ENCODE data around the gene ZNF766. TPM values are rescaled to one million over a fixed set of nuclear protein-coding genes. Genes with fewer than 3 reads are reported as not detected.

The ZNF766 gene
- polyA plus RNA-seq, 1 experiment = 14.0 TPM

DNA sequence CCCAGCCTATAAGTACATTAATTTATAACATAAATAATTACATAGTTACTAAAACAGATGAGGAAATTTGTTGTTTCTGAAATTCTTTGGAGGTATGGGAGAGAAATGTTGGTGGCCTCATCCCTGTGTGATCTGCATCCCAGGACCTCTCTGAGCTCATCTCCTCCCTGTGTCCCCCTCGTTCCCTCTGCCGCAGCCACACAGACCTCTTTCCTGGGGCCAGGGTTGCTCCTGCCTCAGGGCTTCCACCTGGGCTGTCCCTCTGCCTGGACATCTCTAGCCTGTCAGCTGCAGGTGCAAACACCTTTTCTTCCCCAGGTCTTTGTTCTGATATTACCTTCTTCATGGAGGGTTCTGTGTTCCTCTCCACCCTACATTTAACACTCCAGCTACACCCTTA is 3.9 kb downstream of the ZNF766 start:
- POLR2A ChIA-PET = no interaction called here
- Histone ChIP-seq H3K9me3 (ENCODE audit: control insufficient read depth, insufficient read depth, low read length) (peaks cover 39% of the 10 kb centered on the region), H3K4me3 (ENCODE audit: low read depth, low read length) (no peak overlapping the region), H3K27ac (ENCODE audit: low read depth, low read length) (no peak overlapping the region), H3K27me3 (ENCODE audit: control insufficient read depth, insufficient read depth, low read length) (no peaks in the 10 kb centered on the region)
- DNase-seq (ENCODE audit: low read depth, low spot score) = no peak
- CTCF ChIA-PET = no interaction called here
- no peak for TF ChIP-seq CTCF (IDR thresholded peaks at IDR 0.05; ENCODE audit: low read depth, low read length)

DNA sequence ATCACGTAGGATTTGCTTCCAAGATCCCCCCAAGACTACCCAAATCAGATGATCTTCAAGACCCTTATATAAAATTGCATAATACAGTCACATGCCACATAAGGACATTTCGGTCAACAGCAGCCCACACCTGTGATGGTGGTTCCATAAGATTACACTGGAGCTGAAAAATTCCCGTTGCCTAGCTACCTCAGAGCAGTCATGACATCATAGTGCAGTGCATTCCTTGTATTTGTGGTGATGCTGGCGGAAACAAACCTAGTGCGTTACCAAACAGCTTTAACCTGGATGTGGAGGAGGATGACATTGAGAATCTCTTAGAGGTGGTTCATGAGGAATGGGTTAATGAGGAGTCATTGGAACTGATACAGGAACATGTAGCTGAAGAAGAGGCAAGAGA is 4.8 kb downstream of the ZNF766 start:
- POLR2A ChIA-PET = no interaction called here
- CTCF ChIA-PET = interaction anchor here (0.6 kb wide), 1 partner anchor 464 kb away, joined by 5 read pairs; no protein-coding TSS in a partner anchor
- no peak for DNase-seq (ENCODE audit: low read depth, low spot score)

GRCh38 chr19:52275988-52276387 is 6.6 kb downstream of the ZNF766 start:
- POLR2A ChIA-PET = no interaction called here
- Histone ChIP-seq H3K27ac (ENCODE audit: low read depth, low read length) (no peak overlapping the region), H3K9me3 (ENCODE audit: control insufficient read depth, insufficient read depth, low read length) (peaks cover 48% of the 10 kb centered on the region), H3K4me3 (ENCODE audit: low read depth, low read length) (no peak overlapping the region), H3K27me3 (ENCODE audit: control insufficient read depth, insufficient read depth, low read length) (no peaks in the 10 kb centered on the region)
- CTCF ChIA-PET = no interaction called here
- no peak for TF ChIP-seq CTCF (IDR thresholded peaks at IDR 0.05; ENCODE audit: low read depth, low read length)
- no peak for DNase-seq (ENCODE audit: low read depth, low spot score)

More for the DNA sequence above, 4.8 kb downstream of the ZNF766 start:
- H3K9me3 ChIP-seq (ENCODE audit: control insufficient read depth, insufficient read depth, low read length) = peaks cover 40% of the 10 kb centered on the region
- TF ChIP-seq CTCF (IDR thresholded peaks at IDR 0.05; ENCODE audit: low read depth, low read length) = no peak
- no peak overlapping the region for H3K27ac ChIP-seq (ENCODE audit: low read depth, low read length)
- H3K4me3 ChIP-seq (ENCODE audit: low read depth, low read length) = no peak overlapping the region
- H3K27me3 ChIP-seq (ENCODE audit: control insufficient read depth, insufficient read depth, low read length) = no peaks in the 10 kb centered on the region

- H3K27me3 ChIP-seq (ENCODE audit: control insufficient read depth, insufficient read depth, low read length) = no peaks in the 10 kb centered on the region
- H3K9me3 ChIP-seq (ENCODE audit: control insufficient read depth, insufficient read depth, low read length) = peaks cover 56% of the 10 kb centered on the region
- POLR2A ChIA-PET = no interaction called here
- no peak for TF ChIP-seq CTCF (IDR thresholded peaks at IDR 0.05; ENCODE audit: low read depth, low read length)
- no peak overlapping the region for H3K27ac ChIP-seq (ENCODE audit: low read depth, low read length)
- CTCF ChIA-PET = no interaction called here
- no peak overlapping the region for H3K4me3 ChIP-seq (ENCODE audit: low read depth, low read length)
- no peak for DNase-seq (ENCODE audit: low read depth, low spot score)
Measured at GRCh38 chr19:52277471-52277870, 8.1 kb downstream of the ZNF766 start.

GRCh38 chr19:52286256-52286655 is 16.9 kb downstream of the ZNF766 start:
- TF ChIP-seq CTCF (IDR thresholded peaks at IDR 0.05; ENCODE audit: low read depth, low read length) = no peak
- no peak for DNase-seq (ENCODE audit: low read depth, low spot score)
- Histone ChIP-seq H3K4me3 (ENCODE audit: low read depth, low read length) (no peak overlapping the region), H3K27ac (ENCODE audit: low read depth, low read length) (no peak overlapping the region), H3K9me3 (ENCODE audit: control insufficient read depth, insufficient read depth, low read length) (peaks cover 37% of the 10 kb centered on the region), H3K27me3 (ENCODE audit: control insufficient read depth, insufficient read depth, low read length) (no peaks in the 10 kb centered on the region)
- POLR2A ChIA-PET = interaction anchor here (0.6 kb wide), 1 partner anchor 542 kb away, joined by 4 read pairs; no protein-coding TSS in a partner anchor
- CTCF ChIA-PET = no interaction called here
